ENCODE measurements around the gene SLC35B1.

SLC35B1 gene

GRCh38 chr17:49707608-49708514 is at the start of gene SLC35B1:
Gene SLC35B1, minus strand, starts transcription at chr17:49707964. Its CDS starts 131 bp downstream, at chr17:49707833.
- DNase-seq = peak; percentile 81 to 99 (median 96)

DNA sequence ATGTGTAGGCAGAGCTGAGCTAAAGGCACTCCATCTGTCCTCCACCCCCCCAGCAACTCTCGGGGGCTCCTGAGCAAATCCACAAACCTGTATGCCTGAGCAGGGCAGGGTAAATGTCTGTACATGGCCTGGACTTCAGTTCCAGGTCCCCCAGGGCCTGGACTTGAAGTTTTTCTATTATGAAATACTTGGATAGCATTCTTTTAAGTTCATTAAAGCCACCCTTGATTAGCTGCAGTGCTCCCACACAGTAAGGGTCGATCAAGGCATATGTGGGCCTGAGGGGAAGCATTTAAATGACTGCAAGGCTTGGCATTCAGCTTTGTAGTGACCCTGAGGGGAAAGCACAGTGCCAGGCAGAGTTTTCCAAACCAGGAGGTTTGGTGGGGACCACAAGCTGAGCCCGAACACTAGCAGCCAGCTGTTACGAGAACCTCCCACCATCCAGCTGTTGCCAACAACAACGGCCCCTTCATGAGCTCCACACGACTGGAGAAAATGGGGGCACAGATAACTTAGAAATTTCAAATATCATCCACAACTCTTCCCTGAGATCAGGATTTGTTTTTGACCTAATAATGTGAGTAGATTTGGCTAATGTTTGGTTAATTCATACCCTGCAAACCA is 49.5 kb upstream of the SLC35B1 start:
- no peak for DNase-seq

- no peak for DNase-seq
Measured at GRCh38 chr17:49756323-49757150, 48.8 kb upstream of the SLC35B1 start.

GRCh38 chr17:49755663-49756283 is 48.0 kb upstream of the SLC35B1 start:
- peak in 1 of 14 donors; percentile 38 for DNase-seq

GRCh38 chr17:49753959-49754391 is 46.2 kb upstream of the SLC35B1 start:
- no peak for DNase-seq

DNA sequence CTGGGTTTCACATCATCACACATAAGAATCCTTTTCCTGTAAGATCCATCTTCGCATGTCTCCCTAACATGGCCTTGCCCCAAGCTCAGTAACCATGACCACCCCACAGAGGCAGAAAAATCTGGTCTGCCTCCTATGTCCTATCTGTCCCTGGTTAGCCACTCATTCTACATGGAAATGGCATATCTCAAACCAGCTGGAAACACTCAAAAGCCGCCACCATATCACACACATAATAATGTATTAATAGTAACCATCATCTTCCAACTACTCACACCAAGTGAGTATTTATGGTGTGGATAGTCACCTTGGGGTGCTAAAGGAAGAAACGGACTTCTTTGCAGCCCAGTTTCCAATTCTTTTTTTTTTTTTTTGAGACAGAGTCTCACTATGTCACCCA is 44.7 kb upstream of the SLC35B1 start:
- no peak for DNase-seq

DNA sequence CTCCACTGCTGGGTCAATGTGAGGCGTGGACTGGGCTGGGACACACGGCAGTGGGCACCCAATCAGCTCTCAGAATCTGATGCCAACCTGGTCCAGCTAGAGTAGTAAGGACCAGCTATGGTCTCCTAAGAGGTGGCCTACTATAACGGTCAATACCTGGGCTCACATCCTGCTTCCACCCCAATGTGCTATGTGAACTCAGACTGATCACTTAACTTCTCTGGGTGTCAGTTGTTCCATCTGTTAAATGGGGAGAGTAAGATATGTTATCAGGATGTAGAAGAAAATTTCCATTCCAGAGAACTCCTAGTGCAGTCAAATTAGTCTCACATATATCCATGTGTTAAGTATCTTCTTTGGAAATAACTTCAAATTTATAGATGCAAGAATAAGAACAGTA is 42.0 kb upstream of the SLC35B1 start:
- DNase-seq = no peak

DNA sequence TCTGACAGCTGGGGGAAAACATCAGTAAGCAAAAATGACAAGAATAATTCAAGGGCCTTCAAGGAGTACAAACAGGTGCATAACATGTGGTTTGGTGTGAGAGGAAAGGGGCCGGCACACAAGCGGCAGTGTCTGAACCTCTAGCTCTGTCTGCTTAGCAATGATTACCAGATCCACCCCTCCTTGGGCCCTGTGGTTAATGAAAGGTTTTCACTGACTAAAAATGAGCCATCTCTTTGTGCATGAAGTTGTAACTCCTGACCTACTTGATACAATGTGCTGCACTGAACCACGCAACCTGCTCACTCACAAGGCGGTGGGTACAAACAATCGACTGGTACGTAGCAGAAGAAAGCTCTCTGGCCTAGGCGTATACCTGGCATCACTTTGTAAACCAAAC is 41.0 kb upstream of the SLC35B1 start:
- no peak for DNase-seq

GRCh38 chr17:49748223-49748622 is 40.5 kb upstream of the SLC35B1 start:
- DNase-seq = no peak

DNA sequence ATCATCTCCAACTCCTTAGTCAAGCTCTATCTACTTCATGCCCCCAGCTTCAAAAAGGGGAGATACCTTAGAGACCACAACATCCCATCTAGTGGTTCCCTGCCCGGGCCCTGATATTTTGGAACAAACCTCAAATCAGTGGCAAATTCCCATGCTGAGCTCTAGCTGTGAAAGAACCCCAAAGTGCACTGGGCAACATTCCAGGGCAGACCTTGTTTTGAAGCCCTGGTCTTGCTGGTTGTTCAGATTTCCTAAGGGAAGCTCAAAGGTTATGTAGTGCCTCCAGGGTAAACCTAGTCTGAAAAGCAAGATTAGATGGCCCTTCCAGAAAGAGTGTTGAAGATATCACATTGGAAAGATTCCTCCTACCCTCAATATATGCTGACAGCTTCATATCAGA is 39.9 kb upstream of the SLC35B1 start:
- DNase-seq = no peak

- no peak for DNase-seq
Measured at GRCh38 chr17:49746791-49747490, 39.2 kb upstream of the SLC35B1 start.

DNA sequence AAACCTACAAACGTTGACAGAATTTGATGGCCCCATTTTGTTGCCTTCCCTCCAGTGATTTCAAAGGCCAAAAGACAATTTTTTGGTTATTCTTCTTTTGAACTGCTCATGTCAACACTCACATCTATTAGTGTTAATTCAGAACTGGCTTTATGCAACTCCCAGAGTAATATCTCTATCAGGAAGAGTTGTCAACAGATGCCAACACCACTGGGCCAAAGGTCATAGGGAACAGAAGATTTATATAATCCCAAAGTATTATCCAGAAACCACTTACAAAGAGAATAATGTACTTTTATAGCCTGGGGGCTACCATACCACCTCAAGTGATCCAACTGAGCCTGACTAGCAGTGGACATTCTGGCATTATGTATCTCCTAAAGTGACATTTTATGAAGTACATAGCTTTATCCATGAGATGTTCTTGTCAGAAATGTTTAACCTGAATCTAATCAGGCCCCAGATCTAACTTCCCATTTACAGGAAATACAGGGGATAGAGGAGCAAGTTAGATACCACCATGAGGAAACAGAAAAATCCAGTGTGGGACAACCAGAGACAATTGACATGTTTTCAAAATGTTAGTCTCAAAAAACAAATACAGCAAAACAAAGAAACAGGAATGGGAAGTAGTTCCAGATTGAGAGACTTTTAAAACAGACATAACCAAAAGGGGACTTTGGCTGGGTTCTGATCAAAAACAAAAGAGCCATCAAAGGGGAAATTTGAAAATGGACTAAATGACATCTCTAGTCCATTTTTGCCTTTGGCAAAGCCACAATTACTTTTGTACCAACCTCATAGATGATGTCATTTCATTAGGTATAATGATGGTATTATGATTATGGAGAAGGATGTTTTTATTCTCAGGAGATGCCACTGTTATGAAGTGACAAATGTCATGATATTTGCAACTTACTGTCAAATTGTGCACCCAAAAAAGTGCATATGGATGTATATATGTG is 37.7 kb upstream of the SLC35B1 start:
- DNase-seq = no peak

- DNase-seq = no peak
Measured at GRCh38 chr17:49742166-49742638, 34.4 kb upstream of the SLC35B1 start.

- DNase-seq = peak in 1 of 14 donors; percentile 58
Measured at GRCh38 chr17:49741692-49742076, 33.9 kb upstream of the SLC35B1 start.

DNA sequence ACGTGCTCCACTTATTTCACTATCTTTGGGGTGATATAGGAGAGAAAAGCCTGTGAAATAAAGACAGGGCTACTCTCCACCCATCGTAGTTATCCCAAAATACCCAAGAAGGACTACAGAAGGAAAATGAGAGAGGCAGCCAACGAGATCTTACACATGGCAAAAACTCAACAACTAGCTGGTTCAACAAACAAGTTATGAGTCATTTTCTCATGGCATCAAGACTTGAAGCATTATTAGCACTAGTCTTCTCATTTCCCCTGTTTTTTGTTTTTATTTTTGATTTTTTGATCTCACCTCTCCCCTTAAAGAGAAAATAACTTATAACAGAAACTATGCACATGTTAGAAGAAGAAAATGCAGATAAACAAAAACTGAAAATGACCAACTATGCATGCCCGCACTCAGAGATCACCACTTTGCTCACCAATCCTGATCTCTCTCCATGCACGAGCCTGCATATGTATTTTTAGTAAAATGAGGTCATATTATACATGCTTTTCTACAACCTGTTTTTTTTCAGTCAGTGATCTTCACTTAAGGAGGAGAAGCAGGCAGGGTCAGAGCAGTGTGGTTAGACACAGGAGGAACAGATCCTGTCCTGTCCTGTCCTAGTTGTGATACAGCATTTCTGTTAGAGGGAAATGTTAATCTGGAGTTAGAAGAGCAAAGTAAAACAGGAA is 33.4 kb upstream of the SLC35B1 start:
- DNase-seq = peak in 1 of 14 donors; percentile 58

DNA sequence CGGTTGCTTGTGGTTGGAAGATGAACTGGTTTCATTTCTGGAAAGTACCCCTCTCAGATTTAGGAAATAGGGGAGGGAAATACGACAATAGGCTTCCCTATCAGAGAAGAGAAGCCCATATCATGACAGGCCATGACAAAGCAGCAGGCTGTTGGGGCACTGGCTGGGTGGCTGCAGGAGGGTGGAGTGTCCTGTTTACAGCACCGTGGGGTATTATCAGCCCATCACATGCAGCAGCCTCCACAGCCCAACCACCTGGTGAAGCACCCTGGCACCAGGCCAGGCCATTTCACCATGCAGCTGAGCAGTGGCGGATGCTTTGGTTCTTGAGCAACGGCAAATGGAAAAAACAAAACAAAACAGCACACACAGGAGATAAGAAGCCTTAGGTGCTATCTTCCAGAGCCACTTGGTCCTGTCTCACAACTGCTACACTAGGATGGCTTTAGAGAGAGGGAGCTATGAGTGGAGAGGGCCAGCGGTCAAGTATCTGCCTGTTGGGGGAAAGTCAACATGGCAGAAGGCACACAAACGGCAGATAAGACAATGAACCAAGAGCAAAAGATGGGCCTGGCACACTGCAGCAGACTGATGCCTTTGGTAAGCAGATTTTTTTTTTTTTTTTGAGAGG is 32.0 kb upstream of the SLC35B1 start:
- peak in 4 of 14 donors; percentile 5 to 46 (median 20) for DNase-seq

DNA sequence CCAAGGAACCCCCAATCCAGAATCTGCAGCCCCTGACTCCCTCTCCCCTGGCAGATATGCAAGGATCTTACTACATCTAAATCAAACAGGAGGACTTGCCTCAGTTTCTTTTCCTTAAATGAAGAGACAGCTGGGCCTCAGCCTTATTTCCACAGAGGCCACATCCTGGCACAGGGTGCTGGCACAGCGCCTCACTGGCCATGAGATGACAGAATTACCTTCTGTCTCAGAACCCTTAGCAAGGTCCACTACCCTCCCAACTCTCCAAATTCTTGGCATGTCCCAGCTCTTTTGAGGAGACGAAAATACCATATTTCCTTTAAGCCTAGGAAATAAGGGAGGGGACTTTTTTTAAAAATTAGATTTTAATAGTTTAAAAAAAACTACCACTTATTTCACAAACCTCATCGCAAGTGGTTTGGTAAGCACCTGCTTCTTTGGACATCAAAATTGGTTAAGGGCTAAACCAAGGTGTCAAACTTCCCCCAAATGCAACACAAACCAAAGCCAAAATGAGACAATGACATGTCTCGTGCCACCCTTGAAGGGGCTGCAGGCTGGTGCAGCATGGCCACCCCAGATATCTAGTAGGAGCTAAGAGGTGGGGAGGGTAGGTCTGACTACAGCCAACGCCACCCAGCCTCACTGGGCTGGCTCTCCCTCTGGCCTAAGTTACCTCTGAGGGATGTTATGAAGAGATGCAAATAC is 30.8 kb upstream of the SLC35B1 start:
- DNase-seq = peak in 1 of 14 donors; percentile 82
